Measurements from ENCODE around the gene AFF3.
A peak's percentile ranks its signal among the peaks of the same experiment; 100 is the strongest.

The AFF3 gene

DNA sequence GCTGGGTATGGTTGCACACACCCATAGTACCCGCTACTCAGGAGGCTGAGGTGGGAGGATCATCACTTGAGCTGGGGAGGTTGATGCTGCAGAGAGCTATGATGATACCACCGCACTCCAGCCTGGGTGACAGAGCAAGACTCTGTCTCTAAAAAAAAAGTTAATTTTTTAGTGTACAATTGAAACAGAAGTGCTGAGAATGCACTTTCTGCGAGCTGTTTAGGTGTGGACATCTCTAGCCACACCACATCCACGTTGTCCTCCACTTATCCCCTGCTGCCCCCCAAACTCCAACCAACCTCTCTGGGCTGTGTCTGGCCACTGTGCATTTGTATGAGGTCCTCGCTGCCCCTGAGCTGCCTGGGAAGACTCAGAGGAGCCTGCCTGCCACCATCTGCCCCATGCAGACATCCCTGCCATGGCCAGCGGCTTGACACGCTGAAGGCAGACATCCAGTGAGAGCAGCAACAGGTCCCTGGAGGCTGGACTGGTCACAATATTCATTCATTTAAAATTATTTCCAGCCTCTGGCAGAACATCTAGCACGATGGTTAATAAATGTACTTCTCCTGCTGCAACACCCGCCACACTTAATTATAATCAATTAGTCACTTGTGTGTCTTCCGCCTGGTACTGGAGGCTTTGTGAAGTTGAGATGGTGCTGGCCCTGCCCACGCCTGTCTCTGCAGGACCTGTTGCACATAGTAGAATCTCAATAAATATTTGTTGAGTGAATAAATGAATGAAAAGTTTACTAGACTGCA lies 3.7 kb upstream of the AFF3 start:
- DNase-seq = no peak

DNA sequence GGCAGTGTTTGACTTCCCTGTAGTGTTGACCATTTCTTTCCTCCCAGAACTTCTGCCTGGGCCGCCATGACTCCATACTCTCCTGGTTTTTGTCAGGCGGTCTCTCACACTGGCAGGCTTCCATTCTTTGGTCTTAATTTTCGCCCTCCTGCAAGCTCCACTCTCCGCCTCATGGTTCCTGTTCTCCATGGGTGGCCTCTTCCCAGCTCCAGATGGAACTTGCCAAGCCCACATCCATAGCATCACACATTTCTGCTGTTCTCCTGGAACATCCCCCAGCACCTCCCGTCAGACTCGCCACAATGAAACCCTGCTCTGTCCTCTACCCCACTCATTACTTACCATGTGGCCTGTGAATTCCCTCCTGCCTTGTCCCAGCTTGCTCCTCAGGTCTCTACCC lies 896 bp upstream of the AFF3 start:
- DNase-seq = no peak

GRCh38 chr2:100141906-100142305 lies 484 bp downstream of the AFF3 start:
- DNase-seq = no peak

GRCh38 chr2:100140582-100140981 lies 1.8 kb downstream of the AFF3 start:
- no peak for DNase-seq

- peak; percentile 26 for DNase-seq
Observed at GRCh38 chr2:100137866-100138570, 4.4 kb downstream of the AFF3 start.

DNA sequence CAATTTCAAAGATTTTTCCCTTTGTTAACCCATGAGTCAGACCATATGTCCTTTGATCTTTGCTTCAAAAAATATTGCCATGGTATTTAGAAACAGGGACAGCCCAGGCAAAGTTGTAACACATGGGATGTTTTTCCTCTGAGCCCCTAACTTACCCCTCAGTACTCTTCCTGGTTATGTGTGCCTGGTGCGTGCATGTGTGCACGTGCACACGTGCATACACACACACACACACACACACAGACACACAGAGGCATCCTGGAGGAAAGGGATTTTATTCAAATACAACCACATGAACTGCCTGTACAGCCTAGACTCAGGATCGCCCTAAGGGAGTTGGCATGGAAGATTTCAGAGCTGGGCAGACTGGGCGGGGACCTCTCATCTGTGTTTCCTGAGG lies 5.1 kb downstream of the AFF3 start:
- no peak for DNase-seq

GRCh38 chr2:100136310-100136709 lies 6.1 kb downstream of the AFF3 start:
- DNase-seq = no peak

DNA sequence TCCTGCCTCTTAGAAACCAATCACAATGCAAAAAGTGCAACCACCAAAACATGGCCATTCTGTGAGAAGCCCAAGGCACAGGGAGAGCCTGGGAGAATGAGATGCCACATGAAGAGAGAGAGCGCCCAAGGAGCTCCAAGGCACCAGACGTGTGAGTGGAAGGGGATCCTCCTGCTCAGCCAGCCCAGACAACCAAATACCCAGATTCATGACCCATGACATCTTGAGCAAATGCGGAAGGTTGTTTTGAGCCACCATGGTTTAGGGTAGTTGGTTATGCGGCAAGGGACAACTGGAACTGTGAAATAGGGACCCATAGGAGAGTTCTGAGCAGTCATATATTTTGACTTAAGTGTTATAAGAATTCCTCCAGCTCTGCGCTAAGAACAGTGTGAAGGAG lies 7.0 kb downstream of the AFF3 start:
- DNase-seq = no peak

DNA sequence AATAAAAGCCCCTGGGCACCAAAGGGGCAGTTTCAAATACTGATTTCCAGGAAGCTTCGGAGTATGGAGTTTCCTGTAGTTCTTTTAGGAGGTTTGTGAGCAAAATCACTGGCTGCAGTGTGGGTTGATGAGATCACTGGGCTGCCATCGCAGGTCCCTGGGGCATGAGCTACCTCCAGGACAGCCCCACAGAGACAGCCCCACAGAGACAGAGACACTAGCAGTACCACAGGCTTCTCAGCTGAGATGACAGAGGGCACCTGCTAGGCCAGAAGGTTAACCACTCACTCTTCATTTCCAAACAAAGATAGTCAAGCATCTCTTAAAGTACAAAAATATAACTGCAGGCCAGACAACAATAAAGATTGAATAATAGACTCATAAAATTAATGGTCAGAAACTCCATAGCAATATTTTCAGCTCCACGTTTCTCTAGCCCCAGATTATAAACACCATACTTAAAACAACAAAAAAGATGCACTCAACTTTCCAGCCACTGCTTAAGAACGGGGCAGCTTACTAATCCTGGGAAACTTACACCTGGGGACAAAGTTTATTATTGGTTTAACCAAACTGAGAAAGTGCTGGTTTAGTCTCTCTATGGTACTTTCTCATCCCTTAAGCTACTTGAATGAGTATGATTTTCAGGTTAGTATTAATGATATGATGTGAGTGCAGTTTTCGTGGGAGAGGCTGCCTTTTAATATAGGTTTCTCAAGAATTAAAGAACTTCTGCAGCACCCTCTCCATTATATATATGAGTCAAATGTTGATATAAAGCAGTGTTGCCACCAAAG lies 11.6 kb downstream of the AFF3 start:
- DNase-seq = no peak

DNA sequence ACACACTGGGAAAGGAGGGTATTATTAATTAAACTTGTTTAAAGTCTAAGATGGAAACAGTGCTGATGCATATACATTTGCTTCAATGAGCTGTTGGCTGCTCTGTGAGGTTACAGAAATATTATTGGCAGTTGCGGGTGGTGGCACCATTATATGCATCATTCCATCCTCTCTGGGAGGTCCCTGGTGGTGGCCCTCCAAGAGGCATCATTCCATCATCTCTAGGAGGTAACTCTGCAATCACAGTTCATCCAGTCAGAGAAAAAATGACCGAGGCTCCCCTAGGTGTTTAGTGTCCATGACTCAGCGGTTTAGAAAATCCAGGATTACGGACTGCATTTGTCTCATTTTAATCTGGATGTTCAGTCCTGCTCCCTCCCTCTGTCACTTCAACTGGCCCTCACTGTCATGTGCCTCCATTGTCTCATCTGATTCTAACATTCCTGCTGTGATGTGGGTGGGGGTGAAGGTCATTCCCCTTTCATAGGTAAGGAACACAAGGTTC lies 15.4 kb downstream of the AFF3 start:
- no peak for DNase-seq

DNA sequence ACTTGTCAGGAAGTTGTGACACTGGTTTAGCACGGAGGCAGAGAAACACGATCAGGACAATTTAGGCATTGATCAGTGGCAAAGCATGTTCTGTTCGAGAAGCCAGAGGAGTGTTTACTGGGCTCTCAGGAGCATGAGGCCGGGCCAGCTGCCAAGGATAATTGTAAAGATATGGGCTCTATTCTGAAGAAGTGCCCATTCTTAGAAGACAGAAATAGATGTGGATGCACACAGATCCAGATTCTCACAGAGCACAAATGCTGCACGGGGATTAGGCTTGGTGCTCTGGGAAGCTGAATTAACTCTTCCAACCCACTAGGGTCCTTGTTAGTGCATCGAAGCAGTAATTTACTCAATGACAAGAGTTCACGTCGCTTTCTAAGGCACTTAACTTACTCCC lies 16.2 kb downstream of the AFF3 start:
- DNase-seq = peak; percentile 35

DNA sequence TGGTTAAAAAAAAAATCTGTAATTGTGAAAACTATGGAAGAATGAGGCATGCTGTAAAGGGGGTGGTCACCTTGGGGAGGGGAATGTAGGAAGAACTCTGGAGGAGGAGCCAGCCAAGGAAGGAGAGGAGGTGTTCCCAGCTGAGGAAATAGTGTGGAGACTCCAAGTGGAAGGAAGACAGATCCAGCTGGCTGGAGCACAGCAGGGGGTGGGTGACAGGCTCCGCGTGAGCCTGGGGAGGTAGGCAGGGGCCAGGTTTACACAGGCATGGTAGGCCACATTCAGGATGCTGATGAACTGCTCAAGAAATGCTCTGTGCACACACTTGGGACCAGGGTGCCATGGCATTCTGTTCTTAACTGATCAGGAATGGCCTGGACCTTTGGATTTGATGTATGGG lies 16.8 kb downstream of the AFF3 start:
- DNase-seq = peak; percentile 27

- DNase-seq = no peak
Observed at GRCh38 chr2:100124761-100125160, 17.6 kb downstream of the AFF3 start.

GRCh38 chr2:100121124-100121718 lies 21.2 kb downstream of the AFF3 start:
- DNase-seq = no peak

- no peak for DNase-seq
Observed at GRCh38 chr2:100119235-100119634, 23.2 kb downstream of the AFF3 start.

- no peak for DNase-seq
Observed at GRCh38 chr2:100113990-100114433, 28.4 kb downstream of the AFF3 start.

GRCh38 chr2:100110614-100111000 lies 31.8 kb downstream of the AFF3 start:
- DNase-seq = no peak

GRCh38 chr2:100109986-100110613 lies 32.3 kb downstream of the AFF3 start:
- DNase-seq = peak; percentile 13

DNA sequence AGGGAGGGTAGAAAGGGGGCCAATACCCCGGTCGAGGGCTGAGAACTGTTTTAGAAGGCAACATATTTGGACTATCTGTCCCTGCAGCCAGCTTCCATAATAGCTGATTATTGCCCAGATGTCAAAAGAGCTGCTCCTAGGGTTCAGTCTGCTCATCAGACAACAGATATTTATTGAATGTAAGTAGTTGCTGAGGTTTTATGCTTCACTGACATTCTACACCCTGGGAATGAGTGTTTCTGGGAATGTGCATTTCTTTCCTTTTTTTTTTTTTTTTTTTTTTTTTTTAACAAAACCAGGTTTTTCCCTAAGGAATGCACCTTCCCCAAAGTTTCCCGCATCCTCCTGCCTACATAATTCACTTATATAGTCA lies 33.8 kb downstream of the AFF3 start:
- peak; percentile 84 for DNase-seq

GRCh38 chr2:100107906-100108647 lies 34.3 kb downstream of the AFF3 start:
- DNase-seq = peak; percentile 97

DNA sequence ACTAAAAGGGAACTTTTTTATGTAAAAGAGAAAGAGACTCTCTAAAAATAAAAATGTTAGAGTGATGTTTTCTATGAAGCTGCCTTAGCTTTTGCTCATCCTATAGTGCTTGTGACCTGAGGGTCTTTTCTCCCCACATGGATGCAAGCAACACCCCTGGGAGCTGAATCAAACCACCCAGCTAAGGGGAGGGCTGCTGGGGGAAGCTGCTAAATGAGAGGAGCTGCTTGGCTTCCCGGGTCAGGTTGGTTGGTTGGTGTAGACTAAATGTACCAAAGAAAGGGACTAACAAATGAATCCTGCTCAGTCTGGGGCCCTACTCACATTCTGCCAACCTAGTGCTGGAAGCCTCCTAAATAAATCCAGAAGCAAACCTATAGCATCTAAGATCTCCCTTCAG lies 35.0 kb downstream of the AFF3 start:
- peak; percentile 39 for DNase-seq

DNA sequence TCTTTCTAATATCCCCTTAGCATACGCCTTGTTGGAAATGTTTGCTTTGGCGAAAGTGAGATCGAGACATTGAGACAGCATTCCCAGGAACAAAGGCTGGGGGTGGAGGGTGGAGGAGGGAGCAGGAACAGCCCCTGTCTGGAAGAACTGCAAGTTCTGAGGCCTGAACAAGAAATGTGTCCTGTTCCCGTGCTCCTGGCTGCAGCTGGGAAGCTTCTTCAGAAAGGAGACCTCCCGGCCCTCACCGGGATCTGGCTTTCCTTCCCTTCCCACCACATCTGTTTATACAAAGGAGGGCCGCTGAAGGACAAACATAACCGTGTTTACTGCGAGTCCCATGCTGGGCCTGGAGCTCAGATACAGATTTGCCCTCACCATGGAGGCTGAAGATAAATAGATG lies 35.9 kb downstream of the AFF3 start:
- no peak for DNase-seq

All from NCI-H2171 treated with DMSO at 0.1 percent for 48 hours (cell line).